ENCODE results near the gene GORASP1.

- TF ChIP-seq POLR2AphosphoS5 (IDR thresholded peaks at IDR 0.05; ENCODE audit: low read depth, low read length): no peak
- TF ChIP-seq, protein P1, sequence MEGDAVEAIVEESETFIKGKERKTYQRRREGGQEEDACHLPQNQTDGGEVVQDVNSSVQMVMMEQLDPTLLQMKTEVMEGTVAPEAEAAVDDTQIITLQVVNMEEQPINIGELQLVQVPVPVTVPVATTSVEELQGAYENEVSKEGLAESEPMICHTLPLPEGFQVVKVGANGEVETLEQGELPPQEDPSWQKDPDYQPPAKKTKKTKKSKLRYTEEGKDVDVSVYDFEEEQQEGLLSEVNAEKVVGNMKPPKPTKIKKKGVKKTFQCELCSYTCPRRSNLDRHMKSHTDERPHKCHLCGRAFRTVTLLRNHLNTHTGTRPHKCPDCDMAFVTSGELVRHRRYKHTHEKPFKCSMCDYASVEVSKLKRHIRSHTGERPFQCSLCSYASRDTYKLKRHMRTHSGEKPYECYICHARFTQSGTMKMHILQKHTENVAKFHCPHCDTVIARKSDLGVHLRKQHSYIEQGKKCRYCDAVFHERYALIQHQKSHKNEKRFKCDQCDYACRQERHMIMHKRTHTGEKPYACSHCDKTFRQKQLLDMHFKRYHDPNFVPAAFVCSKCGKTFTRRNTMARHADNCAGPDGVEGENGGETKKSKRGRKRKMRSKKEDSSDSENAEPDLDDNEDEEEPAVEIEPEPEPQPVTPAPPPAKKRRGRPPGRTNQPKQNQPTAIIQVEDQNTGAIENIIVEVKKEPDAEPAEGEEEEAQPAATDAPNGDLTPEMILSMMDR (IDR thresholded peaks at IDR 0.05): no peak
- TF ChIP-seq, protein P2, sequence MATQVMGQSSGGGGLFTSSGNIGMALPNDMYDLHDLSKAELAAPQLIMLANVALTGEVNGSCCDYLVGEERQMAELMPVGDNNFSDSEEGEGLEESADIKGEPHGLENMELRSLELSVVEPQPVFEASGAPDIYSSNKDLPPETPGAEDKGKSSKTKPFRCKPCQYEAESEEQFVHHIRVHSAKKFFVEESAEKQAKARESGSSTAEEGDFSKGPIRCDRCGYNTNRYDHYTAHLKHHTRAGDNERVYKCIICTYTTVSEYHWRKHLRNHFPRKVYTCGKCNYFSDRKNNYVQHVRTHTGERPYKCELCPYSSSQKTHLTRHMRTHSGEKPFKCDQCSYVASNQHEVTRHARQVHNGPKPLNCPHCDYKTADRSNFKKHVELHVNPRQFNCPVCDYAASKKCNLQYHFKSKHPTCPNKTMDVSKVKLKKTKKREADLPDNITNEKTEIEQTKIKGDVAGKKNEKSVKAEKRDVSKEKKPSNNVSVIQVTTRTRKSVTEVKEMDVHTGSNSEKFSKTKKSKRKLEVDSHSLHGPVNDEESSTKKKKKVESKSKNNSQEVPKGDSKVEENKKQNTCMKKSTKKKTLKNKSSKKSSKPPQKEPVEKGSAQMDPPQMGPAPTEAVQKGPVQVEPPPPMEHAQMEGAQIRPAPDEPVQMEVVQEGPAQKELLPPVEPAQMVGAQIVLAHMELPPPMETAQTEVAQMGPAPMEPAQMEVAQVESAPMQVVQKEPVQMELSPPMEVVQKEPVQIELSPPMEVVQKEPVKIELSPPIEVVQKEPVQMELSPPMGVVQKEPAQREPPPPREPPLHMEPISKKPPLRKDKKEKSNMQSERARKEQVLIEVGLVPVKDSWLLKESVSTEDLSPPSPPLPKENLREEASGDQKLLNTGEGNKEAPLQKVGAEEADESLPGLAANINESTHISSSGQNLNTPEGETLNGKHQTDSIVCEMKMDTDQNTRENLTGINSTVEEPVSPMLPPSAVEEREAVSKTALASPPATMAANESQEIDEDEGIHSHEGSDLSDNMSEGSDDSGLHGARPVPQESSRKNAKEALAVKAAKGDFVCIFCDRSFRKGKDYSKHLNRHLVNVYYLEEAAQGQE (IDR thresholded peaks at IDR 0.05; ENCODE audit: insufficient read depth in 1 of 2, low read depth in 2 of 2, low read length in 1 of 2): no peak
Observed at GRCh38 chr3:39143051-39143885, 35.8 kb upstream of the GORASP1 start.
